H1 (cell line): Measurements from ENCODE around the gene C1orf50. TPM values are rescaled to one million over a fixed set of nuclear protein-coding genes. Genes with fewer than 3 reads are reported as not detected.

Source experiments
- CTCF ChIA-PET: fragments of 300-600 bp; sonication (Branson Sonifier 250); formaldehyde crosslinking; loops from one replicate; lab custom pipeline; 2021; ENCODE audit not compliant: partially characterized antibody; lab: Charles Lee
- POLR2A ChIA-PET: fragments of 300-600 bp; sonication (Branson Sonifier 250); formaldehyde crosslinking; loops from one replicate; lab custom pipeline; 2021; ENCODE audit warnings: inconsistent platforms; ENCODE audit not compliant: partially characterized antibody; lab: Charles Lee
- DNase-seq, 2 experiments: peaks; one replicate each; pipeline versions ENCODE4 v3.0.0 to v3.0.0-alpha.2; 2010 to 2022; ENCODE audit warnings: low spot score in 2 of 2, low read depth in 1 of 2, mixed read lengths in 1 of 2
- FAIRE-seq: peaks from 2 replicates; lab custom pipeline; 2011; peaks lifted over from hg19 to GRCh38; lab: Jason Lieb, UNC
- H2AFZ ChIP-seq: 2 replicates; pipeline ENCODE4 v1.8.1; 2012; ENCODE audit warnings: low read length, inconsistent platforms
- H2AK5ac ChIP-seq: 2 replicates; pipeline ENCODE4 v1.6.1; 2013; ENCODE audit warnings: low read depth, low read length
- H2BK120ac ChIP-seq: replicated peaks from 2 replicates; pipeline ENCODE3; 2013; ENCODE audit warnings: low read depth, low read length, inconsistent platforms
- H2BK12ac ChIP-seq: 2 replicates; pipeline ENCODE4 v1.6.1; 2013; ENCODE audit warnings: low read depth, low read length
- H2BK15ac ChIP-seq: 2 replicates; pipeline ENCODE4 v1.6.1; 2013; ENCODE audit warnings: low read length
- H2BK20ac ChIP-seq: 2 replicates; pipeline ENCODE4 v1.6.1; 2013; ENCODE audit warnings: low read length
- H2BK5ac ChIP-seq: 2 replicates; pipeline ENCODE4 v1.6.1; 2013; ENCODE audit warnings: low read depth, low read length
- H3K14ac ChIP-seq: 2 replicates; pipeline ENCODE4 v1.6.1; 2013; ENCODE audit warnings: inconsistent platforms; ENCODE audit not compliant: insufficient read length
- H3K18ac ChIP-seq: 2 replicates; pipeline ENCODE4 v1.6.1; 2013; ENCODE audit warnings: low read length; ENCODE audit errors: extremely low read depth
- H3K23ac ChIP-seq: 2 replicates; pipeline ENCODE4 v1.6.1; 2013; ENCODE audit warnings: inconsistent platforms; ENCODE audit not compliant: insufficient read length
- H3K23me2 ChIP-seq: 2 replicates; pipeline ENCODE4 v1.6.1; 2013; ENCODE audit warnings: low read depth, low read length
- H3K27ac ChIP-seq: 2 replicates; pipeline ENCODE4 v1.6.1; 2011; ENCODE audit warnings: low read depth, low read length, inconsistent platforms
- H3K27me3 ChIP-seq, 4 experiments: replicated peaks in 1 of 4; 1 replicate in 1 of 4; 2 replicates in 3 of 4; pipeline versions ENCODE4 v1.6.1 to v1.8.1; 2011 to 2013; ENCODE audit warnings: low read length in 3 of 4, mild to moderate bottlenecking in 3 of 4, inconsistent platforms in 2 of 4, mixed read lengths in 2 of 4, moderate library complexity in 1 of 4; ENCODE audit not compliant: control insufficient read depth in 3 of 4, insufficient read depth in 3 of 4; ENCODE audit errors: extremely low read depth in 1 of 4
- H3K36me3 ChIP-seq, 4 experiments: 2 replicates each; pipeline versions ENCODE4 v1.6.1 to v1.8.1; 2011 to 2013; ENCODE audit warnings: mild to moderate bottlenecking in 4 of 4, low read length in 3 of 4, moderate library complexity in 2 of 4, control low read depth in 1 of 4, inconsistent platforms in 1 of 4; ENCODE audit not compliant: insufficient read depth in 4 of 4, control insufficient read depth in 2 of 4
- H3K4ac ChIP-seq: replicated peaks from 2 replicates; pipeline ENCODE3; 2013; ENCODE audit warnings: low read length, low read depth, mixed read lengths, inconsistent platforms; ENCODE audit not compliant: insufficient read length
- H3K4me1 ChIP-seq, 4 experiments: replicated peaks in 1 of 4; 1 replicate in 1 of 4; 2 replicates in 3 of 4; pipeline versions ENCODE4 v1.6.1 to v1.8.1; 2011 to 2013; ENCODE audit warnings: low read length in 3 of 4, inconsistent platforms in 2 of 4, mixed read lengths in 1 of 4; ENCODE audit not compliant: insufficient read depth in 4 of 4, control insufficient read depth in 3 of 4
- H3K4me2 ChIP-seq, 2 experiments: 2 replicates each; pipeline versions ENCODE4 v1.6.1 to v1.8.1; 2011 to 2013; ENCODE audit warnings: low read depth in 2 of 2, low read length in 2 of 2, control low read depth in 1 of 2, inconsistent platforms in 1 of 2, mild to moderate bottlenecking in 1 of 2; ENCODE audit not compliant: insufficient read depth in 1 of 2
- H3K4me3 ChIP-seq, 4 experiments: fragments of 200-600, 300-600 bp in 1 of 4; sonication (generic), shearing (Covaris generic), sonication (Bioruptor Twin) in 1 of 4; 2 replicates each; pipeline versions ENCODE4 v1.5.1 to v1.8.1; 2011 to 2016; ENCODE audit warnings: low read length in 4 of 4, low read depth in 3 of 4, control low read depth in 2 of 4, inconsistent platforms in 2 of 4, mild to moderate bottlenecking in 2 of 4, mixed read lengths in 1 of 4, moderate library complexity in 1 of 4; ENCODE audit not compliant: insufficient read depth in 2 of 4; ENCODE audit errors: extremely low read depth in 1 of 4
- H3K56ac ChIP-seq: replicated peaks from 2 replicates; pipeline ENCODE3; 2013; ENCODE audit warnings: low read depth, mild to moderate bottlenecking, mixed read lengths, low read length, inconsistent platforms; ENCODE audit not compliant: insufficient read length
- H3K79me1 ChIP-seq: 2 replicates; pipeline ENCODE4 v1.6.1; 2013; ENCODE audit warnings: low read depth, low read length, control low read depth
- H3K79me2 ChIP-seq, 2 experiments: 2 replicates each; pipeline versions ENCODE4 v1.6.1 to v1.8.1; 2012 to 2013; ENCODE audit warnings: low read length in 2 of 2, mild to moderate bottlenecking in 2 of 2, inconsistent platforms in 1 of 2; ENCODE audit not compliant: insufficient read depth in 2 of 2, control insufficient read depth in 1 of 2
- H3K9ac ChIP-seq, 4 experiments: replicated peaks in 1 of 4; 1 replicate in 1 of 4; 2 replicates in 3 of 4; pipeline versions ENCODE4 v1.6.1 to v1.8.1; 2011 to 2013; ENCODE audit warnings: low read depth in 3 of 4, low read length in 3 of 4, control low read depth in 2 of 4, mild to moderate bottlenecking in 2 of 4, moderate library complexity in 2 of 4, inconsistent platforms in 1 of 4; ENCODE audit errors: extremely low read depth in 1 of 4
- H3K9me3 ChIP-seq, 2 experiments: 2 replicates each; pipeline versions ENCODE4 v1.6.1 to v1.8.1; 2012 to 2013; ENCODE audit warnings: mild to moderate bottlenecking in 2 of 2, moderate library complexity in 2 of 2, control low read depth in 1 of 2, inconsistent platforms in 1 of 2, low read depth in 1 of 2, low read length in 1 of 2, mixed read lengths in 1 of 2; ENCODE audit not compliant: insufficient read depth in 2 of 2
- H4K20me1 ChIP-seq, 2 experiments: replicated peaks in 1 of 2; 2 replicates each; pipeline versions ENCODE3 to v1.8.1; 2011 to 2013; ENCODE audit warnings: inconsistent platforms in 2 of 2, low read length in 2 of 2, mild to moderate bottlenecking in 1 of 2; ENCODE audit not compliant: insufficient read depth in 2 of 2, control insufficient read depth in 1 of 2
- H4K5ac ChIP-seq: 2 replicates; pipeline ENCODE4 v1.6.1; 2013; ENCODE audit warnings: low read length, low read depth, mixed read lengths, inconsistent platforms; ENCODE audit not compliant: insufficient read length
- H4K8ac ChIP-seq: 2 replicates; pipeline ENCODE4 v1.8.0; 2013; ENCODE audit warnings: mild to moderate bottlenecking, moderate library complexity, low read length, inconsistent platforms; ENCODE audit not compliant: insufficient read depth; ENCODE audit errors: extremely low read depth
- H4K91ac ChIP-seq: replicated peaks from 2 replicates; pipeline ENCODE3; 2013; ENCODE audit warnings: low read length, mixed read lengths, inconsistent platforms; ENCODE audit not compliant: insufficient read length
- RAD21 ChIP-seq, 2 experiments: IDR thresholded peaks in 1 of 2; conservative IDR thresholded peaks in 1 of 2; 2 replicates each; pipeline ENCODE4 v1.6.1; 2011; ENCODE audit warnings: low read depth in 2 of 2, low read length in 2 of 2, improper control_type of control experiment in 1 of 2, inconsistent platforms in 1 of 2, mild to moderate bottlenecking in 1 of 2, moderate library complexity in 1 of 2
- YY1 ChIP-seq: IDR thresholded peaks from 2 replicates; pipeline ENCODE4 v1.6.1; 2011; ENCODE audit warnings: low read depth, mild to moderate bottlenecking, low read length
- WGBS, 2 experiments: shearing (Covaris generic) in 1 of 2; methylation state at CpG; one replicate each; pipeline versions ENCODE4 v1.1.6 to v1.1.7; 2013 to 2015; ENCODE audit warnings: low lambda C conversion rate in 2 of 2, mixed read lengths in 2 of 2, inconsistent platforms in 1 of 2, low coverage in 1 of 2, missing lambda C conversion rate in 1 of 2; ENCODE audit not compliant: insufficient replicate concordance in 2 of 2, insufficient coverage in 1 of 2, insufficient read length in 1 of 2; ENCODE audit errors: extremely low coverage in 1 of 2, missing lambda C conversion rate in 1 of 2; 5-methylcytosine and 5-hydroxymethylcytosine counted together
- polyA plus RNA-seq, 7 experiments: library from polyadenylated mRNA; depleted of rRNA in 3 of 7; stranded (reverse) in 5 of 7; unstranded in 2 of 7; fragments of >200 nt in 5 of 7; fragments of 200-250 nt in 2 of 7; gene quantifications; 1 replicate in 5 of 7; 2 replicates in 1 of 7; 4 replicates in 1 of 7; pipeline versions ENCODE4 v1.2.1 to v1.2.3, GENCODE V29; 2011 to 2013; ENCODE audit warnings: missing spikeins in 2 of 7, mixed read lengths in 2 of 7
- total RNA-seq: library from RNA; stranded (reverse); fragmentation: NEBNext Ultra II Directional; extraction: Animal tissue kit (Norgen Biotek cat#: 25700); gene quantifications from 2 replicates; pipeline ENCODE4 v1.2.1, GENCODE V29; 2021
- TF ChIP-seq, protein P1 (sequence below): IDR thresholded peaks from 2 replicates; pipeline ENCODE4 v1.6.1; 2012; ENCODE audit warnings: low read length, inconsistent platforms
- TF ChIP-seq, protein P2 (sequence below), 3 experiments: IDR thresholded peaks; 1 replicate in 2 of 3; 2 replicates in 1 of 3; pipeline versions ENCODE4 v1.5.1 to v1.6.1; 2011; ENCODE audit warnings: low read length in 3 of 3, mild to moderate bottlenecking in 3 of 3, inconsistent platforms in 2 of 3, low read depth in 1 of 3, moderate library complexity in 1 of 3; ENCODE audit not compliant: insufficient read depth in 1 of 3; ENCODE audit errors: control extremely low read depth in 1 of 3

The C1orf50 gene
- total and polyA plus RNA-seq, 2 of the 8 experiments (the other 6 are each of a cell fraction or from before 2014, with no cell fraction given): 3.2 to 7.1 TPM

DNA sequence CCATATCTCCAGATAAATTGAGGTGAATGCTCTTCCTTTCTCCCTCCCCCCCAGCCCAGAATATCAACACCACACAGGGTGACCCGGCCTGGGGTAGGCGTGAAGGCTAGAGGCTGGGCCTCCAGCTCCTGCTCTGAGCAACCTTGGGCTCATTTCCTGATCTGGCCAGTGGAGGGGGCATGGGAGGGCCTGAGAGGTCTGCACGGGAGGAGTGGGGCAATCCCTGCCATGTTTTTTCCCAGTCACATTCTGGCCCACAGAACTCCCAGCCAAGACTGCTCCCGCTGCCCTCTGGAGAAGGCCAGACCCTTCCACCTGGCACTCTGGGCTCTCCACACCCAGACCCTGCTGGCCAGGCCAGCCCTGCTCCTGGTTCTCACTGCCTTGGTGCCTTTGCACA is 30.9 kb upstream of the C1orf50 start:
- Histone ChIP-seq H4K5ac (no peak overlapping the region), H2BK15ac (no peak overlapping the region), H3K14ac (no peak overlapping the region), H3K79me1 (peaks cover 3% of the 10 kb centered on the region; the same call in 1 of the 2 replicates), H4K20me1 (peaks cover 0 to 4% of the 10 kb centered on the region in 2 experiments), H2AFZ (no peak overlapping the region), H3K36me3 (no peaks in the 10 kb centered on the region), H3K27ac (no peak overlapping the region), H2AK5ac (no peak overlapping the region), H3K4me1 (peaks cover 0 to 29% (median 20%) of the 10 kb centered on the region in 4 experiments; a peak in 6 of 7 replicates), H2BK20ac (no peak overlapping the region), H3K23ac (no peak overlapping the region), H4K8ac (no peak overlapping the region), H2BK120ac (no peak overlapping the region), H3K4me2 (no peak overlapping the region), H3K4me3 (no peak overlapping the region), H3K18ac (no peak overlapping the region), H3K9me3 (no peaks in the 10 kb centered on the region), H3K4ac (no peak overlapping the region), H3K9ac (no peak overlapping the region), H4K91ac (no peak overlapping the region), H2BK12ac (no peak overlapping the region), H3K27me3 (no peaks in the 10 kb centered on the region), H3K56ac (no peak overlapping the region), H3K23me2 (peaks cover 5% of the 10 kb centered on the region; the same call in 1 of the 2 replicates), H2BK5ac (no peak overlapping the region), H3K79me2 (no peaks in the 10 kb centered on the region)
- POLR2A ChIA-PET: no interaction called here
- DNase-seq (no peak), FAIRE-seq (no peak)
- WGBS, 2 experiments: 94% methylated on average over 4 of the region's 4 CpGs; no CpG with 5 or more reads in 1 of the 2 experiments
- peak; percentile 19 to 49; a peak in 2 of 4 replicates for TF ChIP-seq RAD21 (IDR thresholded peaks at IDR 0.05 in 1 of 2, conservative IDR thresholded peaks at IDR 0.05 in 1 of 2; ENCODE audit: low read depth in 2 of 2, low read length in 2 of 2)
- TF ChIP-seq, protein P1, sequence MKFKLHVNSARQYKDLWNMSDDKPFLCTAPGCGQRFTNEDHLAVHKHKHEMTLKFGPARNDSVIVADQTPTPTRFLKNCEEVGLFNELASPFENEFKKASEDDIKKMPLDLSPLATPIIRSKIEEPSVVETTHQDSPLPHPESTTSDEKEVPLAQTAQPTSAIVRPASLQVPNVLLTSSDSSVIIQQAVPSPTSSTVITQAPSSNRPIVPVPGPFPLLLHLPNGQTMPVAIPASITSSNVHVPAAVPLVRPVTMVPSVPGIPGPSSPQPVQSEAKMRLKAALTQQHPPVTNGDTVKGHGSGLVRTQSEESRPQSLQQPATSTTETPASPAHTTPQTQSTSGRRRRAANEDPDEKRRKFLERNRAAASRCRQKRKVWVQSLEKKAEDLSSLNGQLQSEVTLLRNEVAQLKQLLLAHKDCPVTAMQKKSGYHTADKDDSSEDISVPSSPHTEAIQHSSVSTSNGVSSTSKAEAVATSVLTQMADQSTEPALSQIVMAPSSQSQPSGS: no peak
- TF ChIP-seq, protein P2, sequence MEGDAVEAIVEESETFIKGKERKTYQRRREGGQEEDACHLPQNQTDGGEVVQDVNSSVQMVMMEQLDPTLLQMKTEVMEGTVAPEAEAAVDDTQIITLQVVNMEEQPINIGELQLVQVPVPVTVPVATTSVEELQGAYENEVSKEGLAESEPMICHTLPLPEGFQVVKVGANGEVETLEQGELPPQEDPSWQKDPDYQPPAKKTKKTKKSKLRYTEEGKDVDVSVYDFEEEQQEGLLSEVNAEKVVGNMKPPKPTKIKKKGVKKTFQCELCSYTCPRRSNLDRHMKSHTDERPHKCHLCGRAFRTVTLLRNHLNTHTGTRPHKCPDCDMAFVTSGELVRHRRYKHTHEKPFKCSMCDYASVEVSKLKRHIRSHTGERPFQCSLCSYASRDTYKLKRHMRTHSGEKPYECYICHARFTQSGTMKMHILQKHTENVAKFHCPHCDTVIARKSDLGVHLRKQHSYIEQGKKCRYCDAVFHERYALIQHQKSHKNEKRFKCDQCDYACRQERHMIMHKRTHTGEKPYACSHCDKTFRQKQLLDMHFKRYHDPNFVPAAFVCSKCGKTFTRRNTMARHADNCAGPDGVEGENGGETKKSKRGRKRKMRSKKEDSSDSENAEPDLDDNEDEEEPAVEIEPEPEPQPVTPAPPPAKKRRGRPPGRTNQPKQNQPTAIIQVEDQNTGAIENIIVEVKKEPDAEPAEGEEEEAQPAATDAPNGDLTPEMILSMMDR (IDR thresholded peaks at IDR 0.05; ENCODE audit: control extremely low read depth in 1 of 3, insufficient read depth in 1 of 3, low read depth in 1 of 3, low read length in 3 of 3): peak in 2 of 3 experiments; percentile 50 to 57; a peak in 3 of 4 replicates
- peak; percentile 46; the same call in 1 of the 2 replicates for TF ChIP-seq YY1
- CTCF ChIA-PET: interaction anchor here (0.6 to 6.4 kb wide), 12 partner anchors 10 to 562 kb away, joined by 3 to 62 read pairs (median 3); partner anchors contain the start of gene YBX1
